Choroid plexus epithelial cell (primary cell): ENCODE data around the gene ITSN1.

Experiments used
- DNase-seq: peaks from one replicate; pipeline ENCODE4 v3.0.0-alpha.2; 2010; ENCODE audit warnings: low read depth
- H3K4me3 ChIP-seq: 2 replicates; pipeline ENCODE4 v1.5.1; 2011; ENCODE audit warnings: low read depth, mild to moderate bottlenecking, control low read depth, low read length, moderate library complexity
- CTCF ChIP-seq: conservative IDR thresholded peaks from 2 replicates; pipeline ENCODE4 v1.5.1; 2011; ENCODE audit warnings: low read depth, mild to moderate bottlenecking, control low read depth, inconsistent platforms, low read length, moderate library complexity

Gene ITSN1

GRCh38 chr21:33893917-33894316, 251.6 kb downstream of the ITSN1 start:
- DNase-seq, result no peak
- no peak for TF ChIP-seq CTCF
- no peak overlapping the region for H3K4me3 ChIP-seq

- peak; percentile 96 for DNase-seq
- peak; percentile 97 for TF ChIP-seq CTCF
- peak overlapping the region; percentile 56 for H3K4me3 ChIP-seq
These were observed 252.5 kb downstream of the ITSN1 start for GRCh38 chr21:33894736-33895288.

- H3K4me3 ChIP-seq, result no peak overlapping the region
- no peak for DNase-seq
- no peak for TF ChIP-seq CTCF
These were observed 253.1 kb downstream of the ITSN1 start for GRCh38 chr21:33895356-33895755.

GRCh38 chr21:33896691-33897090, 254.4 kb downstream of the ITSN1 start:
- no peak for DNase-seq
- H3K4me3 ChIP-seq, result no peak overlapping the region
- TF ChIP-seq CTCF, result no peak

GRCh38 chr21:33897098-33897497, 254.8 kb downstream of the ITSN1 start:
- no peak for DNase-seq
- no peak overlapping the region for H3K4me3 ChIP-seq
- no peak for TF ChIP-seq CTCF

GRCh38 chr21:33897739-33898138, 255.4 kb downstream of the ITSN1 start:
- DNase-seq, result no peak
- no peak for TF ChIP-seq CTCF
- H3K4me3 ChIP-seq, result no peak overlapping the region

- TF ChIP-seq CTCF, result no peak
- H3K4me3 ChIP-seq, result no peak overlapping the region
- DNase-seq, result peak; percentile 86
These were observed 256.3 kb downstream of the ITSN1 start for GRCh38 chr21:33898586-33898985.
